HG02642 (cell line): Measurements from ENCODE around the gene SORD.
"Not testable (repeated sequence)": the region's sequence is repeated elsewhere in the genome, so short reads cannot be mapped to it uniquely, and the experiment has no call there.

Source experiments
- ATAC-seq: cut with Tn5 transposase; IDR thresholded peaks from one replicate; pipeline ENCODE4 v1.9.1; 2021; ENCODE audit warnings: mild to moderate bottlenecking; ENCODE audit not compliant: unreplicated experiment, poor library complexity

Gene SORD

GRCh38 chr15:45052676-45053075 is 29.7 kb downstream of the SORD start:
- not testable (repeated sequence) for ATAC-seq

DNA sequence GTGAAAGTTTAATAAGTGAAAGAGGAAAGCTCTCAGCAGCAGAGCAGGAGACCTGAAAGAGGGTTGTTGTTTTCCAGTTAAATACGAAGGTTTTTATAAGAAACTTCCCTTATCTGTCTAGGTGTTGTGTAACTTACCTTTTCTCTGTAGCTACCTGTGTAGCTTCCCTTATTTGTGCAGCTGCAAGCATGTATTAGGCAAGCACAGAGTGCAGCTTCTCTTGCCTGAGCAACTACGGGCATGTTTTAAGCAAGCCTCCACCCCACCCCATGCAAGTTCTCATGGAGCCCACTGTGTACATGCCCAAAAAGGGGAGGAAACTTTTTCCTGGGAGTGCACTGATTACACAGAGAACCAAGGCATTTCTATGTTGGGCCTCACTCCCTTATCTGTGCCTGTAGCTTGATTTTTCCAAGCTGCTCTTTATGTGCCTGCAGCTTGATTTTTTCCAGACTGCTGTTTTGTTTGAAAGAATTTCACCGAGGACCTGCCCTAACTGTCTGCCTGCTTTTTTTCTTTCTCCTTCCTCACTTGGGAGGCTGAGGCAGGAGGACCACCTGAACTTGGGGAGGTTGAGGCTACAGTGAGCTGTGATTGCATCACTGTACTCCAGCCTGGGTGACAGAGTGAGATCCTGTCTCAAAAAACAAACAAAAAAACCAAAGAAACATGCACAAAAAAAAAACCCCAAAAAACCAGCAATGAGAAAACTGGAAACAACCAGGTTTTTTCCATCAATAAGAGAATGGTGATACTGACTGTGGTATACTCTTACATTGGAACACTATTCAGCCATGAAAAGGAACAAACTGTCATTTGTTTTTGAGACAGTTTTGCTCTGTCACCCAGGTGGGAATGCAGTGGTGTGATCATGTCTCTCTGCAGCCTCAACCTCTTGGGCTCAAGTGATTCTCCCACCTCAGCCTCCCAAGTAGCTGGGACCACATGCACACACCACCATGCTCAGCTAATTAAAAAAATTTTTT is 36.0 kb downstream of the SORD start:
- not testable (repeated sequence) for ATAC-seq

DNA sequence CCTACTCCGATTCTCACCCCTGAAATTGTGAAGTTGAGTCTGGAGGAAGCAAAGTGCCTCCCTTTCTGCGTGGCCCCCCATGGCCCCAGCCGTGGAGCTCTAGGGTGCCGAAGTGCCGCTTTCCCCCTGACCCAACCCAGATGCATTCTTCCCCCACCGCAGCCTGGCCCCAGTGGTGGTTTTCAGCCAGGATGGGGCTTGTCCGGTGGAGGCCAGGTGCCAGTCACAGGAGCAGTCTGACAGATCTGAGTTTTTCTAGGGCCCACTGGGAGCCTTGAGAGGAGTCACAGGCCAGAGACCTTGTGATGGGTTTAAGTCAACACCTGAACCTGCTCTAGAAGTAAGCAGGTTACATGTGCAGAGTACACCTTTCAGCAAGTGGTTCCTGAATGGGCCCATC is 39.3 kb downstream of the SORD start:
- not testable (repeated sequence) for ATAC-seq

DNA sequence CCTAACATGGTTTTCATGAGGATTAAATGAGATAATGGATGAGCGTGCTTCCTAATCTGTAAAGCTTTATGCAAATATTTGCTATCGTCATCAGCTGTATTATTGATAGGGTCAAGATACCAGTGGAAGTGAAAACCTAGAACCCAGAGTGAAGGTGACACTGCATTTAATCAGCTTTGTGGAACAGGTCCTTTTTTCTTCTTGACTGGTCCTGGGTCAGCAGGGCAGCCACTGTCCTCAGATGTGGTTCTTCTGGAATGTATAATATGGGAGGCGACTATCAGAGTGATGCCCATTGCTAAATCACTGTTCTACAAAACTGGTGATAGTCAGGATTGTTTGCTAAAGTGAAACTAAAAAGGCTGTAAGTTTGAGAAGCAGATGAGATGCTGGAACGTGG is 41.4 kb downstream of the SORD start:
- ATAC-seq: no peak

GRCh38 chr15:45069942-45070360 is 47.0 kb downstream of the SORD start:
- ATAC-seq: not testable (repeated sequence)

GRCh38 chr15:45073602-45074001 is 50.6 kb downstream of the SORD start:
- ATAC-seq: not testable (repeated sequence)

- ATAC-seq: not testable (repeated sequence)
These were observed 52.7 kb downstream of the SORD start for GRCh38 chr15:45075440-45076320.

- ATAC-seq: not testable (repeated sequence)
These were observed 54.4 kb downstream of the SORD start for GRCh38 chr15:45077391-45077790.

- not testable (repeated sequence) for ATAC-seq
These were observed 56.2 kb downstream of the SORD start for GRCh38 chr15:45079201-45079600.

DNA sequence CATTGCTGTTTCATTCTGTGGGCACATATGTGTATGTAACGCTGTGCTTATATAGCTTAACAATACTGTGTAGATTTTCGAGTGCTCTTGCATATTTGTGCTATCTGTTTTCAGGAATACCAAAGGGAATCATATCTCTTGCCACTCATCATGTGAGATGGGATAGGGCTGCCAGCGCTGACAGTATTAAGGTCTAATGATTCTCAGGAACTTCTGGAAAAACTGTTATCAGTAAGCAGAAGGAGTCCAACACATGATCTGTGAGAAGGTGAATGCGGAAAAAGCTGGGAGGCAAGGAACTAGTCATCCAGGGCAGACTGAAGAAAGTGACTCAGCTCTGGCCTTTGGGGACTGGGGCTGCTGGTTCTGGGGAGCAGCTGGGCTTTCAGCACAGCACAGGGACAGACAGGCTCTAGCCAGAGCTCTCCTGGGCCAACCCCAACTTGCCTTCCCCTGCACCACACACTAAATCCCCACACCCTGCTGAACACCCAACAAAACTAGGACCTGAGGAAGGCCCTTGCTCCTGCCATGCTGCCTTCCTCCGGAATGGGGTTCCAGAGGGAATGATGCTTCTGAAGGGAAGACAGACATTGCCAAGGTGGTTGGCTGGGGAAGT is 56.7 kb downstream of the SORD start:
- ATAC-seq: not testable (repeated sequence)

DNA sequence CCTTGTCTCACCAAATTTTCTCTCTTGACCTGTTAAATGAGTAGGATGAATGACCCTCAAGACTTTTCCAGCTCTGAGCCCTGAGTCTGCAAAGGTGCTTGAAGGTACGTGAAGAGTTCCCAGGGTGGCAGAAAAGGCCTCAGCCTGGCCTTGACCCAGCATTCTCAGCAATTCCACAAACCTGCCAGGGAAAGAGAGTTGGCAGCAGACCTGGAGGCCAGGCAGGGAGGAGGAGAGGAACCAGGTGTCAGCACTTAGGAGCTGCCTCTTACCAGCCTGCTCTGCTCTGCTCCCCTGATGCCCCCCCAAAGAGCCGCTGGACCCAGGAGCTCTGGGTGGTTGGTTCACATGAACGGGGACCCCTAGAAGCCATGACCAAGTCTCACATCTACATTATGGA is 57.6 kb downstream of the SORD start:
- ATAC-seq: not testable (repeated sequence)

DNA sequence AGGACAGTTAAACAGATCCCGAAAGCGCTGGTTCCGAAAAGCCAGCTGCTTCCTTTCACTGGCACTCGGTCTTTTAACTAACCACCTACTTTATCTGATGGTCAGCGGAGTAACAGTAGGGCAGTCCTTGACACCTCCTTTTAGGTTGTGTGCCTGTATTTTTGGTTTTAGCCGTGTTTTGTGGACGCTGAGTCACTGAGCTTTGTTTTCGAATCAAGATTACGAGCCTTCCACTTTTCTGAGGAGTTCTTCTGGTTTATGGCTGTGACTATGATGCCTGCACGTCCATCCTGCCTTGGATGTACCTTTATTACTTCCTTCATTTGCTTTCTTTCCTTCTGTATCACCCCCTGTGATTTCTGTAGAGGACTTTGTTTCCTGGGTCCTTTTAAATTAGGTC is 59.4 kb downstream of the SORD start:
- not testable (repeated sequence) for ATAC-seq

DNA sequence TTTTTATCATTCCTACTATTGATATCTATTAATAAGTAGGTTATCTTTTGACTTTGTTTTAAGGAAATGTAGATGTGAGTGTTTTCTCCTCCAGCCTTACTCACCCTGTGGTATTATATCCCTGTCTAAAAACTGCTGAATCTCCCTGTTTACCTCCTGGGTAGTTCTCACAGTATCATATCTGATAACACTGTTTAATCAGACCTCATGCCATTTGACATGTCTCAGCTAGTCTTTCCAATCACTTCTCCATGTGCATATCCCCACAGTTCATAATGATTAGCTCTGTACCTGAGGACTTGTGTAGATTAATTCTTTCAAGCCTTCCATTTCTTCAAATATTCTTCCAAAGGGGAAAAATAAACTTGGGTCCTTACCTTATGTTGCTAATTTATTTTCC is 60.2 kb downstream of the SORD start:
- no peak for ATAC-seq

DNA sequence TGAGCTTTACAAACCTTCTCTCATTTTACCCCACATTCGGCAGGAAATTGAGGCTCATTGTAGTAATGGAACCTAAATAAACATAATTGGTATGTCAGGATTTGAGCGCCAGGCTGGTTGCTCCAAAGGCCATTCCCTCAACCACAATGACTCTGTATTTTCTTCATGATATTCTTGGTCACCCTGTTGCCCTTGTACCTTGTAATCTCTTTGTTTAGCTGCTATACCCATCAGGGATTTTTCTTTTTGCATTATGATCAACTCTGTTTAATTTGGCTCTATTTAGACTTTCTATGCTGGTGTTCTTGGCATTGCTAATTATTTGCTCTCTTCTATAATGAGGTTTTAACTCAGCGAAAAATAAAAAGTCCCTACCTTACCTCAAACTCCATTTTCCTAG is 61.2 kb downstream of the SORD start:
- ATAC-seq: no peak

GRCh38 chr15:45087513-45087912 is 64.5 kb downstream of the SORD start:
- no peak for ATAC-seq

- ATAC-seq: no peak
These were observed 66.1 kb downstream of the SORD start for GRCh38 chr15:45088801-45089711.

DNA sequence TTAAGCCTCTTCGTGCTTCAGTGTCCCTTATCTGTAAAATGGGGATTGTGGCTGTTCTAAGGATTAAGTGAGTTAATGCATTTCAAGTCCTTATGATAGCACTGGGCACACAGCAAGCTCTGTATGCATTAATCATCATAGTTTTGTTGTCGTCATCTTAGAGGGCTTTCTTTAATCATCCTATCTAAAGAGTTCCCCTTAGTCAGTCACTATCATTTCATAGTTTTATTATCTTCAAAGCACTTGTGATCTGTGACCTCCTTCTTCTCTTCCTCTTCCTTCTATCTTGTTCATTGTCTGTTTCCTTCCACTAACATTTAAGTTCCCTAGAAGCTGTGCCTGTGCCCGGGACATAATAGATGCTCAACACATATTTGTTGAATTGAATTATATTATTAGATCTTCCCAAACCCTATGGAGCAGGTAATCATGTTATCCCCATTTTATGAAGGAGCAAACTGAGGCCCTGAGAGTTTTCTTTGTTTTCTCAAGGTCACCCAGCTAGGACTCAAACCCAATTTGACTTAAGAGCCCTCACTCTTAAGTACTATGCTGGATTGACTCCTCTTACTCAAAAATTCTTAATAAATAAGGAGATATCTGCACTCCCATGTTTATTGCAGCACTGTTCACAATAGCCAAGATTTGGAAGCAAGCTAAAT is 66.8 kb downstream of the SORD start:
- ATAC-seq: no peak

GRCh38 chr15:45091161-45091560 is 68.2 kb downstream of the SORD start:
- no peak for ATAC-seq

GRCh38 chr15:45091576-45091975 is 68.6 kb downstream of the SORD start:
- ATAC-seq: no peak
